IPS-18a (cell line): ENCODE measurements around the gene HSP90AA1.

Source experiments
- H3K27ac ChIP-seq: one replicate; pipeline ENCODE4 v1.5.1; 2013; ENCODE audit warnings: low read length
- H3K27me3 ChIP-seq: one replicate; pipeline ENCODE4 v1.6.1; 2013; ENCODE audit warnings: mild to moderate bottlenecking, low read length; ENCODE audit not compliant: control insufficient read depth, insufficient read depth
- H3K36me3 ChIP-seq: one replicate; pipeline ENCODE4 v1.6.1; 2013; ENCODE audit warnings: low read depth, low read length; ENCODE audit not compliant: control insufficient read depth
- H3K4me1 ChIP-seq: one replicate; pipeline ENCODE4 v1.6.1; 2013; ENCODE audit warnings: low read depth, low read length; ENCODE audit not compliant: control insufficient read depth
- H3K4me3 ChIP-seq: one replicate; pipeline ENCODE4 v1.5.1; 2013; ENCODE audit warnings: low read length
- H3K9ac ChIP-seq: one replicate; pipeline ENCODE4 v1.6.1; 2013; ENCODE audit warnings: mild to moderate bottlenecking, low read length, moderate library complexity
- H3K9me3 ChIP-seq: one replicate; pipeline ENCODE4 v1.6.1; 2013; ENCODE audit warnings: low read depth, low read length; ENCODE audit not compliant: control insufficient read depth

Gene HSP90AA1

GRCh38 chr14:102047808-102048540 is 38.9 kb downstream of the HSP90AA1 start:
- no peaks in the 10 kb centered on the region for H3K9me3 ChIP-seq
- H3K27ac ChIP-seq = no peak overlapping the region
- H3K36me3 ChIP-seq = peaks cover 69% of the 10 kb centered on the region
- H3K4me1 ChIP-seq = no peaks in the 10 kb centered on the region
- H3K4me3 ChIP-seq = no peak overlapping the region
- no peak overlapping the region for H3K9ac ChIP-seq
- no peaks in the 10 kb centered on the region for H3K27me3 ChIP-seq

GRCh38 chr14:102046337-102047278 is 40.2 kb downstream of the HSP90AA1 start:
- Histone ChIP-seq H3K36me3 (peaks cover 70% of the 10 kb centered on the region), H3K9ac (no peak overlapping the region), H3K4me3 (no peak overlapping the region), H3K4me1 (no peaks in the 10 kb centered on the region), H3K27ac (no peak overlapping the region), H3K27me3 (no peaks in the 10 kb centered on the region), H3K9me3 (no peaks in the 10 kb centered on the region)

DNA sequence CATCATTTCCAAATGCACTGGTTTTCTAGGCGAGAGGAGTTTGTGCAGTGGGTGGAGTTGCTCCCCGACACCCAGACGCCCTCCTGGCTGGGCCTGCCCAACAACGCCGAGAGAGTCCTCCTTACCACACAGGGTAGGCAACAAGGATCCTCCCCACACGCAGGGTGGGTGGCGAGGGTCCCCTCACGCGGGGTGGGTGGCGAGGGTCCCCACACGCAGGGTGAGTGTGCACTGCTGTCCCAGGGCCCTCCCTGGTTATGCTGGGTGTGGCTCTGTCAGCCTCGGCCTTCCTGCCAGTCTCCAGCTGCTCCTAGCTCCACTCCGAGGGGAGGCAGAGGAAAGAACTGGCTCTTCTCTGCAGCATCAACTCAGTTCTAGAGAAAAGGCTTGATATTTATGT is 42.3 kb downstream of the HSP90AA1 start:
- no peaks in the 10 kb centered on the region for H3K4me1 ChIP-seq
- H3K36me3 ChIP-seq = peaks cover 74% of the 10 kb centered on the region
- H3K9me3 ChIP-seq = no peaks in the 10 kb centered on the region
- H3K4me3 ChIP-seq = no peak overlapping the region
- H3K27me3 ChIP-seq = no peaks in the 10 kb centered on the region
- no peak overlapping the region for H3K9ac ChIP-seq
- H3K27ac ChIP-seq = no peak overlapping the region

- Histone ChIP-seq H3K4me3 (no peak overlapping the region), H3K36me3 (peaks cover 74% of the 10 kb centered on the region), H3K9ac (no peak overlapping the region), H3K27me3 (no peaks in the 10 kb centered on the region), H3K27ac (no peak overlapping the region), H3K9me3 (no peaks in the 10 kb centered on the region), H3K4me1 (no peaks in the 10 kb centered on the region)
Measured at GRCh38 chr14:102043251-102044025, 43.4 kb downstream of the HSP90AA1 start.

GRCh38 chr14:102042699-102043098 is 44.1 kb downstream of the HSP90AA1 start:
- Histone ChIP-seq H3K4me1 (no peaks in the 10 kb centered on the region), H3K27ac (no peak overlapping the region), H3K4me3 (no peak overlapping the region), H3K36me3 (peaks cover 74% of the 10 kb centered on the region), H3K9ac (no peak overlapping the region), H3K27me3 (no peaks in the 10 kb centered on the region), H3K9me3 (no peaks in the 10 kb centered on the region)

DNA sequence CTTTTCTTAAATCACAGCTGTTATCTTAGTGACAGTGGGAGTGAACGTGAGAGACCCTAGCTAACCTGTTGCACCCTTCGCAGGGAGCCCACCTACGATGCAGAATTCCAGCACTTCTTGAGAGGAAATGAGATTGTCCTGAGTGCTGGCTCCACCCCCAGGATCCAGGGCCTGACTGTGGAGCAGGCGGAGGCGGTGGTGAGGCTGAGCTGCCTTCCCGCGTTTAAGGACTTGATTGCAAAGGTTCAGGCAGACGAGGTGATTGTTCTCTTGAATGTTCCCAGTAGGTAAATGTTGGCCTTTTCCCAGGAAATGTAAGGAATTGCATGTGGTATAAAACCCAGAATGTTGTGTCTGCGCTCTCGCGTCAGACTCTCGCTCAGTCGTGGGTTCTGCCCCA is 46.7 kb downstream of the HSP90AA1 start:
- H3K27me3 ChIP-seq = no peaks in the 10 kb centered on the region
- no peaks in the 10 kb centered on the region for H3K9me3 ChIP-seq
- no peaks in the 10 kb centered on the region for H3K4me1 ChIP-seq
- no peak overlapping the region for H3K27ac ChIP-seq
- no peak overlapping the region for H3K4me3 ChIP-seq
- no peak overlapping the region for H3K9ac ChIP-seq
- H3K36me3 ChIP-seq = peaks cover 90% of the 10 kb centered on the region

GRCh38 chr14:102039157-102039556 is 47.7 kb downstream of the HSP90AA1 start:
- Histone ChIP-seq H3K27me3 (no peaks in the 10 kb centered on the region), H3K36me3 (peaks cover 89% of the 10 kb centered on the region), H3K4me1 (no peaks in the 10 kb centered on the region), H3K27ac (no peak overlapping the region), H3K9ac (no peak overlapping the region), H3K4me3 (no peak overlapping the region), H3K9me3 (no peaks in the 10 kb centered on the region)

- Histone ChIP-seq H3K4me3 (no peak overlapping the region), H3K27ac (no peak overlapping the region), H3K9me3 (no peaks in the 10 kb centered on the region), H3K4me1 (no peaks in the 10 kb centered on the region), H3K36me3 (peaks cover 91% of the 10 kb centered on the region), H3K9ac (no peak overlapping the region), H3K27me3 (no peaks in the 10 kb centered on the region)
Measured at GRCh38 chr14:102037686-102038085, 49.2 kb downstream of the HSP90AA1 start.

DNA sequence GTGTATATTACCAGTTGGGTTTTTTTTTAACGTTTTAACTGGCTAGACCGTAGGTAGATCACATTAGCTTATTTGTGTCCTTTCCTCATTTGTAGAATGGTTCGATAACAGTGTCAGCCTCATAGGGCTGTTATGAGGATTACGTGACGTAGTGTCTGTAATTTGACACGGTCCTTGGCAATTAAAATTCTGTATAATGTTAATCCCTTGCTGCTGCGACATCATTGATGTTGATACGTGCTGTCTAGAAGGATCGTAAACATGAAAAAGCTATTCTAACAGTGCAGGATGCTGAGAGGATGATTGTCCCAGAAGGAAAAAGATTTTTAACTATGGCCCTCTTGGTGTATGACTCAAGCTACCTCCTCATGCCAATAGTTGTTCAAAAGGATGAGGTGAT is 50.9 kb downstream of the HSP90AA1 start:
- Histone ChIP-seq H3K9me3 (no peaks in the 10 kb centered on the region), H3K4me1 (no peaks in the 10 kb centered on the region), H3K4me3 (no peak overlapping the region), H3K27me3 (no peaks in the 10 kb centered on the region), H3K9ac (no peak overlapping the region), H3K36me3 (peaks cover 88% of the 10 kb centered on the region), H3K27ac (no peak overlapping the region)

GRCh38 chr14:102034301-102034700 is 52.5 kb downstream of the HSP90AA1 start:
- Histone ChIP-seq H3K4me1 (no peaks in the 10 kb centered on the region), H3K36me3 (peaks cover 89% of the 10 kb centered on the region), H3K9me3 (no peaks in the 10 kb centered on the region), H3K9ac (no peak overlapping the region), H3K4me3 (no peak overlapping the region), H3K27me3 (no peaks in the 10 kb centered on the region), H3K27ac (no peak overlapping the region)

GRCh38 chr14:102033241-102033640 is 53.6 kb downstream of the HSP90AA1 start:
- Histone ChIP-seq H3K36me3 (peaks cover 89% of the 10 kb centered on the region), H3K27me3 (no peaks in the 10 kb centered on the region), H3K9ac (no peak overlapping the region), H3K4me1 (no peaks in the 10 kb centered on the region), H3K9me3 (no peaks in the 10 kb centered on the region), H3K27ac (no peak overlapping the region), H3K4me3 (no peak overlapping the region)
